ENCODE data around the gene KIRREL3. TPM values are rescaled to one million over a fixed set of nuclear protein-coding genes. Genes with fewer than 3 reads are reported as not detected.

KIRREL3 gene
- total RNA-seq, 1 experiment from 2014 or later: not detected

DNA sequence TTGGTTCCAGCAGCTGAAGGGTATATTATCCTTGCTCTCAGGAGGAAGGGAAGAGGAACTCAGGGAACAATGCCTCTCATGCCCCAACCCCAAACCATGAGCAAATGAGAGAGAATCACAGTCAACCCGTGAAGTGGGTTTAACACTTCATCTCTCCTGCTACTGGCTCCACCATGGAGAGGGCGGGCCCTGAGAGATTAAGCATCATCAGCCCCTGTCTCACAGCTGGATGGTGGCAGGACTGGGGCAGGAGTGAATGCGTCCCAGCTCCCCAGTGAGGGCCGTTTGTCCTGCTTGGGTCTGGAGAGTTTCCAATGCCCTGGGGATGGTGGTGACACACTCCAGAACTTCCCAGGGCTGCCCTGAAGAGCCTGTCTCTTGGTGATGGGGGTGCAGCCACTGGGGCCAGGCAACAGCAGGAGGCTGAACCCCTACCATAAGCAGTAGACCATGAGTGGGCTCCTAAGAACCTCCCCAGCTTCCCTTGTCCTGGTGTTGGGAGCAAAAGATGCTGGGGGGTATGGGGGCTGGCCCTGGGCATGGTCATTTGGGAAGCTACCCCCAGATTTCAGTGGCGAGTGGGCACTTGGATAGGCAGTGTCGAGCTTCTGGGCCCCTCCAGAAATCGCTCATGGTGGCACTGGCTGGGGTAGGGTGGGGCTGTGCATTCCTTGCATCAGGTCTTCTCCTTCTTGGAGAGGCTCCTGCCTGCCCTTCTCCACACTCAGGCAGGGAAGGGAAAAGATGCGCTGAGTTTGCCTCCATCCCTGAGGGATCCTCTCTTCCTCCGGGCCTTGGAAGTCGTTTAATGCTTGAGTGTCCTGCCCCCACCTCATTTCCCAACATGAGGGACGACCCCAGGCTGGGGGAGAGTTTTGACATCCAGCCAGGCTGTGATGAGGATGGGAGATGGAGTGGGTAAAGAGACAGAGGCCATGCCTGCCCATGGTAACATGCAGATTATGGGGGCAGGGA, 487.5 kb downstream of the KIRREL3 start:
- DNase-seq (ENCODE audit: low spot score): no peak

DNA sequence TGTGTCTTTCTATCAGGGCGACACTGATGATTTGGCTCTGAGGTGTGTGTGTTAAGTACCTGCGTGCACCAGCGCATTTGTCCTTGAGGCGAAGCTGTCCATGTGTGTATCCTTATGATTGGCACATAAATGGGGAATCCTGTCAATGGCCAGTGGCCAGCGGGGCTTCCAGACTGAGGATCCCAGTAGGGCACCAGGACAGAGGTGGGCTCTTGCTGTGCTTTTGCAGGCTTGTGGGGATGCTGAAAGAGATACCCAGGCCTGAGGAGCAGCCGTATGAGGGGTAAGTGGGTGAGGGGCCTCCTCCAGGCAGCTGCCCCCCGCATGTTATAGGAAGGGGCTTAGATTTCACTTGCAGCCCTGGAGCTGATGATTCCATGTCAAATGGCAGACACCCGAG, 488.3 kb downstream of the KIRREL3 start:
- DNase-seq (ENCODE audit: low spot score): no peak

DNA sequence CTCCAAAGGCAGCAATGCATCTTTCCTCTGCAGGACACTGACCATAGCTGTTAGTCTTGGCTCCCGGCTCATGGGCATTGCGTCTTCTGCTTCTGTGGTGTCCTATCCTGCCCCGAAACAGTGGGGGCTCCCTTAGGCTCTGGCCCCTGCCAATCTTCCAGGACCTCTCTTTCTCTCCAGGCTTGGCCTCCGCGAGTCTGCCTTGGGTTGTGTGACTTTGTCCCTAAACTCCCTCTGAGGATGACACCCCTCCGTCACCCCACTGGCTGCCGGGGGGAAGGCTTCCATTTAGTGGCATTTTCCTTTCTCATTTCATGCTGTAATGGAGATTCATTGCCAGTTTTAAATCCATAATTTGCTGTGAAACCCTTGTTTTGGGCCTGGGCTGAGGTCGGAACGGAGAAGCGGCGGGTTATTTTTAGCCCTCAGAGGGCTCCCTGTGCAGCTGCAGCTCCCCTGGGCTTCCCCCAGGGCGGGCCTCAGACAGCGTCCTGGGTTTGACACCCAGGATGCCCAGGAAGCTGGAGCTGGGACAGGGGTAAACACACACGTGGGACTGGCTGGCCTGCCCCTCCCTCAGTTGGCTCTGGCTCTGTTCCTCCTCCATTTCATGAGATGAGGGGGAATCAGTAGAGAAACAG, 489.0 kb downstream of the KIRREL3 start:
- no peak for DNase-seq (ENCODE audit: low spot score)

DNA sequence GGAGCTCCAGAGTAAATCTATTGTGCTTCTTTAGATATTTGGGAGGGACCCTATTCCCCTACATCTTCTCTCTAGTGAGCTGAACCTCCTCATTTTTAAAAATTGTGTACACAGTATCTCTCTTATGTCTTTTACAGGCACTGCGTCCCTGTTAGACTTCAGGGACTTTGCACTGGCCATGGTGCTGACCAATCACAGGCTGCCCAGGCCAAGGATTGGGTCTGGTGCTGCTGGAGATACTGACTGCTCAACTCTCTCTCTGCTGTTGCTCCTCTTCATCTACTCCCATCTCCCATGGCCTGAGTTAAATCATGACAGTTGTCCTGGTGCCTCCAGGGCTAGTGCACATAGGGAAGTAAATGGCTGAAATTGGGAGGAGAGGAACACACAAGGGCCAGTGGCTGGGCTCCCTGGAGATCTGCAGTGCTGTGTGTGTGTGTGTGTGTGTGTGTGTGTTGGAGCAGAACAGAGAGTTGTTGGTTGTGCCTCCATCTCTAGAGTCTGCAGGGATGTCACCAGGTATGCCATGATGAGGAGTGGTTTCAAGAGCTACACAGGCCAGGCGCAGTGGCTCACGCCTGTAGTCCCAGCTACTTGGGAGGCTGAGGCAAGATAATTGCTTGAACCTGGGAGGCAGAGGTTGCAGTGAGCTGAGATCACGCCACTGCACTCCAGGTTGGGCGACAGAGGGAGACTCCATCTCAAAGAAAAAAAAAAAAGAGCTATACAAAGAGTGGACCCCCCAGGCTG, 489.8 kb downstream of the KIRREL3 start:
- no peak for DNase-seq (ENCODE audit: low spot score)

GRCh38 chr11:126507646-126508045, 492.9 kb downstream of the KIRREL3 start:
- no peak for DNase-seq (ENCODE audit: low spot score)

DNA sequence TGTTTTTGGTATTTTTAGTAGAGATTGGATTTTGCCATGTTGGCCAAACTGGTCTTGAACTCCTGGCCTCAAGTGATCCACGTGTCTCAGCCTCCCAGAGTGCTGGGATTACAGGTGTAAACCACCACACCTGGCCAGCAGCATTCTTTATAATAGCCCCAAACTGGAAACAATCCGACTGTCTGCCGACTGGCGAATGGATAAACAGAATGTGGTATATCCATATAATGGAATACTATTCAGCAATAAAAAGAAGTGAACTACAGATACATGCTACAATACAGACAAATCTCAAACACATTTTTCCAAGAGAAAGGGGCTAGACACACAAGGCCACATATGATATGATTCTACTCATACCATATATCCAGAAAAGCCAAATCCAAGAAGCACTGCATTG, 493.8 kb downstream of the KIRREL3 start:
- DNase-seq (ENCODE audit: low spot score): no peak

DNA sequence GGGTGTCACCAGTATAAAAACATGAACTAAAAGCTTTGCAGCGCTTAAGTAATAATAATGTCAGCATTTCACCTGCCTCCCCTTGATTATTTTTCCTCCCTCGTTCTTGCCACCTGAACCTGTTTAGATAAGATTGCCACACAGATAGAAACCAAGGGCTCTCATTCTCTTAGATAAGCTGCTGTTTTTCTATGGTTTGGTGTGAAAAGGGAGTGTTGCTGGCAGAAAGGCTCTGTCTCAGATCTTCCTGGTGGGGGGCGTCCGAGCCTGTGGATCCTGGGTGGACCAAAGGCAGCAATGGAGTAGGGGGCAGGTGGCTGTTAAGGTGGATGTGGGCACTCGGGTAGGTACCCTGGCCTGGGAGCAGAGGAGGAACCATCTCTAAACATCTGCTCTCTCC, 497.6 kb downstream of the KIRREL3 start:
- no peak for DNase-seq (ENCODE audit: low spot score)

- DNase-seq (ENCODE audit: low spot score): no peak
Measured at GRCh38 chr11:126502159-126502558, 498.4 kb downstream of the KIRREL3 start.

DNA sequence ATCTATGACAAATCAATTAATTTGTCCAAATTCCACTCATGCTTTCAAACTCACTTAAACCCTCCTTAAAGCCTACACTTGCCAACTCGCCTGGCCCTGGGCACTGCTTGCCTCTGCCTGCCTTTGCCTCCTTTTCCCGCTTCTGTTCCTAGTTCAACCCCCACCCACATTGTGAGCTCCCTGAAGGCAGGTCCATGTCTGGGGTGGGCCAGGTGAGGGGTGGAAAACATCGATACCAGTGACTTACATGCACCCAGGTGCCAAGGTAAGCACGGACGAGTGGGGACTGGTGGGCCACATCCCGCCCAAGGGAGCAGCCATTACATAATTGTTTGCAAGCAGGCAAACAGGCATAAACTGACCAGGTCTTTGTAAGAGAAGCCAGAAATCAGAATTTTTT, 498.9 kb downstream of the KIRREL3 start:
- no peak for DNase-seq (ENCODE audit: low spot score)

GRCh38 chr11:126500981-126501380, 499.6 kb downstream of the KIRREL3 start:
- no peak for DNase-seq (ENCODE audit: low spot score)

DNA sequence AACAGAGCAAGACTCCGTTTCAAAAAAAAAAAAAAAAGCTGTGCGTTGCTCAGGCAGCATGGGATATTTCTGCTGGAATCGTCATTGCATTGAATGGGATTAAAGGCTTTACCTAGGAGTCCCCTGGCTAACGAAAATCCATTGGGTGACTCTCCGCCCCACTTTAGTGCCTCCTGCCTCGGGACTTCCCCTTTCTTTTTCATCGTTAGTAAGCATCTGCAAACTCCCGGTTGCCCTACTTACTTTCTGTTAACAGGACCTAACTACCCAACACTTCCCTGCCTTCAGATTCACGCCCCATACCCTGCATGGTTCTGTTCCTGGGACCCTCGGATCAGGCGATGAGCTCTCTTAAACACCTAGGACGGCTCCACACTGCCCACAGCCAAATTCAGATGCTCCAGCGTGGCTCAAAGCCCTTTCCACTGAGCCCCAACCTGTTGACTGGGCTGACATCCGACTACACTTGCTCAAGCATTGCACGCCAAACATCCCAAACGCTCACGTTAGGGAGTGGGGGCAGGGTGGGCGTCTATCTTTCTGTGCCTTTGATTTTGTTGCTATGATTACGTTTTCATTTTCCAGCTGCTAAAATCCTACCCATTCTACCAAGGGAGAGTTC, 501.3 kb downstream of the KIRREL3 start:
- no peak for DNase-seq (ENCODE audit: low spot score)

GRCh38 chr11:126498281-126498680, 502.3 kb downstream of the KIRREL3 start:
- no peak for DNase-seq (ENCODE audit: low spot score)

DNA sequence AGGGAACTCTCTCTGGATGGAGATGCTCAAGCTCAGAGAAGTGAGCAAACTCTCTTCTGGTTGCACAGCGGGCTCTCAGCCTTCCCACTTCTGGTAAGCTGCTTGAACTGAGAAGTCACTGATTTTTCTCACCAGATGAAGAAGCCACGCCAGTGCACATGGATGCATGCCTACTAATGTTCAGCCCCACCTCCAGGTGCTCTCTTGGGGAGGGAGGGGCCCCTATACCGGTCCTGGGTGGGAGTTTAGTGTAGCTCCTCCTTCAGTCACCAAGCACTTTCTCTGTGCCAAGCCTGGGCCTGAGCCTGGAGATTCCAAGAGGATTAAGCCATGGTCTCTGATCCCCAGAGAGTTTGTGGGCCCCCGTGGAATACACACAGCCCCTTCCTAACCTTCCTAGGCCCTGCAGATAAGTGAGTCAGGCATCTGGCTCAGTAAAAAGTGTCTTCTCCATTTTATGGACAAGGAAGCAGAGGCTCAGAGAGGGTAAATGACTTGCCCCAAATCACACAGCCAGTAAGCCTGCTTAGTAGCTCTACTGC, 502.9 kb downstream of the KIRREL3 start:
- DNase-seq (ENCODE audit: low spot score): no peak

DNA sequence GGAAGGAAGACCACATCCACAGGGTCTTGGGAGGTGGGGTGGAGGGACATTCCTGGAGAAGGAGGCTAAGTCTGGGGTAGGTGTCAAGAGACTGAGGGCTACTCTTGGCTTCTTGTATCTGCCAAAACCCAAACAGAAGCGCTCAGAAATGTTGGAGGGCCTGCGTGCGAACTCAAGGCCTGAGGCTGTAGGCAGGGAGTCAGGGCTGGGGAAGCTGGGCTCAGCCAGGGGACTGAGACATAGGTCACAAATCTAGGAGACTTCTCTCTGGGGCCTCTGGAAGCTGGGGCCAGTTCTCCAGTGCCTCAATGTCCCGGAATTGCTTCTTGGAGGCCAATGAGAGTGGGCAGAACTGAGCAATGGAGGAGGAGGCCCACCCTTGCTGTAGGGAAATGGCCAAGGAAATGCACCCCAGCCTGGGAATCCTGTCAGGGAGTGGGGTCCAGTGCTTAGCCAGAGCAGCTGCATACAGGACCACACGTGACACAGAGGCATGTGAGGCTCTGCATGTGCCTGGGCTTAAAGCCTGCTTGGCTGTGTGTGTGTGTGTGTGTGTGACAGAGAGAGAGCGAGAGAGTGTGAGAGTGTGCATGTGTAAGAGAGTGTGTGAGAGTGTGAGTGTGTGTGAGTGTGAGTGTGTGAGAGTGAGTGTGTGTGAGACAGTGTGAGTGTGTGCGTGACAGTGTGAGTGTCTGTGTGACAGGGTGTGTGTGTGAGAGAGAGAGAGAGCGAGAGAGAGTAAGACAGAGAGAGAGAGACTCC, 503.8 kb downstream of the KIRREL3 start:
- no peak for DNase-seq (ENCODE audit: low spot score)

DNA sequence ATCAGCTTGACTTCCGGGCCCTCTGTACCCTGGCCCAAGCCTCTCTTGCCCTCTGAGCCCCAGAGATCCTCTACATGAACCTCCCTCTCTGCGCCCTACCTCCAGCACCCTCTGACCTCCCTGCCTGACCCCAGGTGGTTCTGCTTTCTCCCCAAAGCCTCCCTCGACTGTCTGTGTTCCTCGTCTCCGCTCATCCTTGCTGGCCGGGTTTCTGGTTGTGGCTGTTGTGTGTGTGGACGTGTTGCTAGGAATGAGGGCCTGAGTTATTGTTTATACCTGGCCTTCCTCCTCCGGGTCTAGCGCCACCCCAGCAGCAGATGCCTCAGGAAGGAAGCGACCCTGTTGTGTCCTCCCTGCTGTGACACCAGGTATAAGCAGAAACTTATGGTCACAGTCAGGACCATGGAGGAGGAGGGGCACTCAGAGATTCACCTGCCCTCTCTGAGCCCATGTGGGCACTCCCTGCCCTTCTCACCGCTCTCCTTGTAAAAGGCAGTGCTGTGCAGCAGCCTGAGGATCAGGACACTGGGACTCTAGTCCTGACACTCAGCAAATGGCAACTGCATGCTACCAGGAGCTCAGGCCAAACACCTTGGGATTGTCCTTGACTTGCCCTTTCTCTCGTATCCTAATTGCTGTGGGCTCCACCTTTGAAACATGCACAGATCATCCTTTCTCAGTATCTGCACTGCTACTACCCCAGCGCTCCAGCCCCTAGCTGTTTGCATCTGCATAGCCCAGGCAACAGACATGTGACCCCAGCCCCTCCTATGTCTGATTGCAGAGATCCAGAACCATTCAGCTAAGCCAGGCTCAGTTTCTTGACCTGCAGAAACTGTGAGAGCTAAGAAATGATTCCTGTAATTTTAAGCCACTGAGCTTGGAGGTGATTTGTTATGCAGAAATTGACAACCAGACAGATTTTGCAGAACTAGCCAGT, 505.0 kb downstream of the KIRREL3 start:
- DNase-seq (ENCODE audit: low spot score): no peak

DNA sequence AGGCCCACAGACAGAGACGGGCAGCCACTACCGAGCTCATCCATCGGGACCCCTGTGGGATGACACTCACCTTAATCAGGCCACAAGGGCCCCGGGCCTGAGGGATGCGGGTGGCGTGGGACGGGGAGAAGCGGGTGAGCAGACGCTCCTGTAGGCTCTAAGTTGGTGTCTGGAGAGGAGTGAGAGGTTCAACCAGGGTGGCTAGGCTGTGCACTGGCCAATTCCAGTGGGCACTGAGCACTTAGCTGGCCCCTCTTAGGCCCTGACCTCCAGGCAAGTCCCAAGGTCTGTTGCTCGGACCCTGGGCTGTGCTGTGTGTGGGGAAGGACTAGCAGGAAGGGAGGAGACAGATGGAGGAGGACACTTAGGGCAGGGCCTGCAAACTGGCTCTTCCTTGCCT, 505.7 kb downstream of the KIRREL3 start:
- DNase-seq (ENCODE audit: low spot score): no peak

DNA sequence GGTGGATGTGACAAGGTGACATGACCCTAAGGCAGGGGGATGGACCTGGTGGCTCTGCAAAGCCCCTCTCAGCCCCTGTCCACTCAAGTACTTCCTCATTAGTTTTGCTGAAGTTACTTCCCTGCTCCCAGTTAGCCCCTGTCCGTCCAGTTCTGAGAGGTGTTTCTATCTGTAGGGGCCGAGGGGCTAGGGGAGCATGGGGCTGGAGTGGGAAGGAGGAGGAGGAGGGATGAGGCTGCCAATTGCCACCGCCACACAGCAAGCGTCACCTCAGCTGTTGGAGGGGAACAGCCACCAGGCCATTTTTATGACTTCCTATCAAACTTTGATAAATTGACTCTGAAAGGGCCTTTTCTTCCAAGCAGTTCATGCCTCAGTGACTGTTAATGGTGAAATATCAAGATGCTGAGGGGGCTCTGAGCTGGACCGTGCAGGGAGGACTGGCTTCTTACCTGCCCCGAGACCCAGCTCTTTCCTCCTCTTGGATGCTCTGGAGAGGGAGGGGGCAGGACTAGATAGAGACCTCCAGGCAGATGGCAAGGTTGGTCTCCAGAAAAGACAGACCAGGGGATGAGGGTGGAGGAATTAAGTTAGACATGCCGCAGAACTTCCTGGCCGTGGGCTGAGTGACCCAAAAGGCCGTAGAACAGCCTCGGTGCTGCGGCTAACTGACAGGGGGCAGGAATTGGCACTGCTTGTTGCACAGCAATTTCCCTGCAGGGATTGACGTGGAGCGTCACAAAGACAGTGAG, 508.1 kb downstream of the KIRREL3 start:
- no peak for DNase-seq (ENCODE audit: low spot score)

- no peak for DNase-seq (ENCODE audit: low spot score)
Measured at GRCh38 chr11:126491092-126491491, 509.5 kb downstream of the KIRREL3 start.
